Motor neuron (in vitro differentiated cells): ENCODE measurements around the gene PEX14. TPM values are rescaled to one million over a fixed set of nuclear protein-coding genes. Genes with fewer than 3 reads are reported as not detected.
A peak's percentile ranks its signal among the peaks of the same experiment; 100 is the strongest.

Experiments used
- ATAC-seq, 8 experiments: fragments of 200-7000 bp; cut with Tn5 transposase; replicated peaks in 6 of 8; 2 replicates each; pipeline ENCODE4 v1.8.0; 2021; ENCODE audit warnings: mild to moderate bottlenecking in 8 of 8, moderate library complexity in 8 of 8
- H3K27ac ChIP-seq, 2 donors: fragments of 250-450 bp; sonication (Bioruptor Pico); 2 replicates each; pipeline ENCODE4 v1.9.0; 2021; ENCODE audit warnings: antibody characterized with exemption in 2 of 2, mild to moderate bottlenecking in 2 of 2, moderate library complexity in 1 of 2
- H3K4me1 ChIP-seq, 2 donors: fragments of 250-450 bp; sonication (Bioruptor Pico); replicated peaks in 1 of 2; 2 replicates each; pipeline ENCODE4 v1.6.1; 2021; ENCODE audit warnings: antibody characterized with exemption in 2 of 2, mild to moderate bottlenecking in 2 of 2, moderate library complexity in 1 of 2
- H3K4me3 ChIP-seq, 5 donors: fragments of 250-450 bp; sonication (Bioruptor Pico); 2 replicates each; pipeline ENCODE4 v1.9.0; 2021; ENCODE audit warnings: antibody characterized with exemption in 5 of 5, mild to moderate bottlenecking in 5 of 5, moderate library complexity in 4 of 5
- WGBS, 10 experiments: fragments of 450-650 bp; shearing (Covaris generic); methylation state at CpG; one replicate each; pipeline ENCODE4 v1.0.0; 2022; 5-methylcytosine and 5-hydroxymethylcytosine counted together
- in situ Hi-C, 9 experiments: fragments of 400-800 bp; cut with MboI; loops; one replicate each; pipeline ENCODE4 v1.15.0; 2021; ENCODE audit warnings: low sequenced_read_pairs in 9 of 9, low pct_unique_long_range_greater_than_20kb in 2 of 9; ENCODE audit not compliant: unreplicated experiment in 9 of 9
- total RNA-seq, 8 experiments: library from RNA; unstranded; fragments of 300-600 nt; gene quantifications; 2 replicates each; pipeline versions ENCODE4 v1.2.3 to v1.2.4, GENCODE V29; 2022

PEX14 gene
- total RNA-seq, 8 experiments from 2014 or later = 16.9 to 31.1 (median 23.4) TPM

- in situ Hi-C loops = no loop called here
- 60 to 100% (median 83%) methylated on average over 1 to 33 of the region's 41 CpGs; no CpG with 5 or more reads in 5 of the 10 experiments for WGBS, 10 experiments
- peaks cover 30 to 50% of the 10 kb centered on the region in 2 donors for H3K4me1 ChIP-seq
- ATAC-seq = no peak
- no peak overlapping the region for H3K4me3 ChIP-seq
- no peak overlapping the region for H3K27ac ChIP-seq
These were observed 178.8 kb downstream of the PEX14 start for GRCh38 chr1:10653370-10654125.

GRCh38 chr1:10655002-10655401, 180.3 kb downstream of the PEX14 start:
- 53 to 100% (median 75%) methylated on average over 1 to 10 of the region's 10 CpGs; no CpG with 5 or more reads in 4 of the 10 experiments for WGBS, 10 experiments
- no peak for ATAC-seq
- in situ Hi-C loops = no loop called here
- H3K27ac ChIP-seq = no peak overlapping the region
- no peak overlapping the region for H3K4me3 ChIP-seq
- H3K4me1 ChIP-seq = peaks cover 23 to 36% of the 10 kb centered on the region in 2 donors

GRCh38 chr1:10656431-10656830, 181.7 kb downstream of the PEX14 start:
- in situ Hi-C loops = no loop called here
- WGBS, 10 experiments = 60 to 75% (median 67%) methylated on average over 2 to 11 of the region's 15 CpGs; no CpG with 5 or more reads in 7 of the 10 experiments
- no peak overlapping the region for H3K27ac ChIP-seq
- no peak overlapping the region for H3K4me3 ChIP-seq
- peaks cover 8 to 25% of the 10 kb centered on the region in 2 donors for H3K4me1 ChIP-seq
- no peak for ATAC-seq

GRCh38 chr1:10657088-10657847, 182.5 kb downstream of the PEX14 start:
- Histone ChIP-seq H3K27ac (no peak overlapping the region), H3K4me1 (peaks cover under 1 to 17% of the 10 kb centered on the region in 2 donors), H3K4me3 (no peak overlapping the region)
- peak in 7 of 8 experiments; percentile 40 to 92 (median 84) for ATAC-seq
- WGBS, 10 experiments = 0 to 56% (median 50%) methylated on average over 3 to 12 of the region's 29 CpGs; no CpG with 5 or more reads in 7 of the 10 experiments
- in situ Hi-C loops = no loop called here

- Histone ChIP-seq H3K27ac (no peak overlapping the region), H3K4me3 (no peak overlapping the region), H3K4me1 (peaks cover 10 to 27% of the 10 kb centered on the region in 2 donors)
- WGBS, 10 experiments = 56 to 74% (median 71%) methylated on average over 5 to 10 of the region's 19 CpGs; no CpG with 5 or more reads in 7 of the 10 experiments
- no peak for ATAC-seq
- in situ Hi-C loops = no loop called here
These were observed 183.8 kb downstream of the PEX14 start for GRCh38 chr1:10658396-10659066.

GRCh38 chr1:10659218-10659617, 184.5 kb downstream of the PEX14 start:
- 90 to 100% (median 96%) methylated on average over 1 to 5 of the region's 18 CpGs; no CpG with 5 or more reads in 7 of the 10 experiments for WGBS, 10 experiments
- Histone ChIP-seq H3K4me1 (peaks cover 17 to 34% of the 10 kb centered on the region in 2 donors), H3K27ac (no peak overlapping the region), H3K4me3 (no peak overlapping the region)
- no peak for ATAC-seq
- in situ Hi-C loops = no loop called here

- 67 to 100% (median 82%) methylated on average over 1 to 27 of the region's 52 CpGs; no CpG with 5 or more reads in 5 of the 10 experiments for WGBS, 10 experiments
- Histone ChIP-seq H3K4me1 (peaks cover 21 to 41% of the 10 kb centered on the region in 2 donors), H3K4me3 (no peak overlapping the region), H3K27ac (no peak overlapping the region)
- no peak for ATAC-seq
- in situ Hi-C loops = no loop called here
These were observed 185.1 kb downstream of the PEX14 start for GRCh38 chr1:10659646-10660540.

GRCh38 chr1:10661453-10661852, 186.7 kb downstream of the PEX14 start:
- in situ Hi-C loops = no loop called here
- 76 to 100% (median 95%) methylated on average over 1 to 5 of the region's 5 CpGs; no CpG with 5 or more reads in 2 of the 10 experiments for WGBS, 10 experiments
- ATAC-seq = no peak
- Histone ChIP-seq H3K4me1 (peaks cover 24 to 47% of the 10 kb centered on the region in 2 donors), H3K4me3 (no peak overlapping the region), H3K27ac (no peak overlapping the region)

- H3K27ac ChIP-seq = no peak overlapping the region
- peaks cover 24 to 47% of the 10 kb centered on the region in 2 donors for H3K4me1 ChIP-seq
- H3K4me3 ChIP-seq = no peak overlapping the region
- in situ Hi-C loops = no loop called here
- ATAC-seq = no peak
- 88 to 100% (median 98%) methylated on average over 1 to 8 of the region's 8 CpGs; no CpG with 5 or more reads in 3 of the 10 experiments for WGBS, 10 experiments
These were observed 187.4 kb downstream of the PEX14 start for GRCh38 chr1:10662090-10662688.

- peak in 5 of 8 experiments; percentile 1 to 13 (median 5) for ATAC-seq
- peaks cover 32 to 50% of the 10 kb centered on the region in 2 donors for H3K4me1 ChIP-seq
- in situ Hi-C loops = no loop called here
- no peak overlapping the region for H3K4me3 ChIP-seq
- 28 to 75% (median 67%) methylated on average over 1 to 9 of the region's 26 CpGs; no CpG with 5 or more reads in 7 of the 10 experiments for WGBS, 10 experiments
- peak overlapping the region in 1 of 2 donors; percentile 63 for H3K27ac ChIP-seq
These were observed 188.3 kb downstream of the PEX14 start for GRCh38 chr1:10662824-10663677.

GRCh38 chr1:10663678-10664035, 188.9 kb downstream of the PEX14 start:
- in situ Hi-C loops = no loop called here
- Histone ChIP-seq H3K27ac (peak overlapping the region in 1 of 2 donors; percentile 63), H3K4me3 (no peak overlapping the region), H3K4me1 (peaks cover 38 to 56% of the 10 kb centered on the region in 2 donors)
- peak; percentile 83 to 98 (median 90) for ATAC-seq
- 12% methylated on average over 9 of the region's 15 CpGs; no CpG with 5 or more reads in 9 of the 10 experiments for WGBS, 10 experiments
